T47D (cell line): ENCODE data around the gene GSK3B.

Experiments
- DNase-seq, 2 experiments: peaks; one replicate each; pipeline versions ENCODE4 v3.0.0 to v3.0.0-alpha.2; 2011 to 2012; ENCODE audit warnings: low read depth in 1 of 2, low spot score in 1 of 2
- JUND ChIP-seq: IDR thresholded peaks from 2 replicates; pipeline ENCODE4 v1.6.1; 2012; ENCODE audit warnings: low read depth
- in situ Hi-C: cut with HindIII; loops from 2 replicates; pipeline ENCODE4 v1.10.0; 2016; ENCODE audit warnings: low sequenced_read_pairs, low pct_unique_long_range_greater_than_20kb

The GSK3B gene

DNA sequence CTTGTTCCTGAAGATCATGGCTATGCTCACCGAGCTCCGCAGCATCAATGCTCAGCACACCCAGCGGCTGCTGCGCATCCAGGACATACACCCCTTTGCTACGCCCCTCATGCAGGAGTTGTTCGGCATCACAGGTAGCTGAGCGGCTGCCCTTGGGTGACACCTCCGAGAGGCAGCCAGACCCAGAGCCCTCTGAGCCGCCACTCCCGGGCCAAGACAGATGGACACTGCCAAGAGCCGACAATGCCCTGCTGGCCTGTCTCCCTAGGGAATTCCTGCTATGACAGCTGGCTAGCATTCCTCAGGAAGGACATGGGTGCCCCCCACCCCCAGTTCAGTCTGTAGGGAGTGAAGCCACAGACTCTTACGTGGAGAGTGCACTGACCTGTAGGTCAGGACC lies 277.2 kb downstream of the GSK3B start:
- no peak for TF ChIP-seq JUND
- DNase-seq = no peak
- in situ Hi-C loops = no loop called here

DNA sequence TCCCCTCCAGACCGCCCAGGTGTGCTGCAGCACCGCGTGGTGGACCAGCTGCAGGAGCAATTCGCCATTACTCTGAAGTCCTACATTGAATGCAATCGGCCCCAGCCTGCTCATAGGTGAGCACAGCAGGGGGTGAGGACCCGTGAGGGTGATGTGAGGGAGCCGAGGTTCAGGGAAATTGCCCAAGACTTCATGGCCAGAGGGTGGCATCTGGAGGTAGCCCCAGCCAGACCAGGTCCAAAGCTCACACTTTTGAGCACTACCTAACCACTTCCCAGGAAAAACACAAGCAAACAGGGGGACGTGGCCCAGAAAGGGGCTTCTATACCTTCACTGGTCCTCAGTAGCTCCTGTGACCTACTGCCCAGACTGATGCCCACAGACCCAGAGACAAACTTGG lies 278.5 kb downstream of the GSK3B start:
- in situ Hi-C loops = no loop called here
- DNase-seq = no peak
- TF ChIP-seq JUND = no peak

DNA sequence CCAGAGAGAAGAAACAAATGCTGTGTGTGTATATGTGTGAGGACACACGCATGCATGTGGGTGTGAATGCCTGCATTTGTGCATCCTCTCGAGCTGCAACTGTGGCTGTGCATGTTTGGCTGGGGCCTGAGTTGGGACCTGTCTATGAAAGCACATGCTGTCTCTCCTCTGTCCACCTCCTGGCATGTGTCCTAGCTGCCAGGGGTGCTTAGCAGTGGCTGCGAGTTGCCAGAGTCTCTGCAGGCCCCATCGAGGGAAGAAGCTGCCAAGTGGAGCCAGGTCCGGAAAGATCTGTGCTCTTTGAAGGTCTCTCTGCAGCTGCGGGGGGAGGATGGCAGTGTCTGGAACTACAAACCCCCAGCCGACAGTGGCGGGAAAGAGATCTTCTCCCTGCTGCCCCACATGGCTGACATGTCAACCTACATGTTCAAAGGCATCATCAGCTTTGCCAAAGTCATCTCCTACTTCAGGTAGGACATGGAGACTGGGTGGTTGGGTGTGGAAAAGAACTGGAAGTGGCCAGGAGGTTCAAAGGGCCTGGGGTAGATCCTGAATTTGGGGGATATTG lies 281.7 kb downstream of the GSK3B start:
- no peak for DNase-seq
- TF ChIP-seq JUND = no peak
- in situ Hi-C loops = no loop called here

DNA sequence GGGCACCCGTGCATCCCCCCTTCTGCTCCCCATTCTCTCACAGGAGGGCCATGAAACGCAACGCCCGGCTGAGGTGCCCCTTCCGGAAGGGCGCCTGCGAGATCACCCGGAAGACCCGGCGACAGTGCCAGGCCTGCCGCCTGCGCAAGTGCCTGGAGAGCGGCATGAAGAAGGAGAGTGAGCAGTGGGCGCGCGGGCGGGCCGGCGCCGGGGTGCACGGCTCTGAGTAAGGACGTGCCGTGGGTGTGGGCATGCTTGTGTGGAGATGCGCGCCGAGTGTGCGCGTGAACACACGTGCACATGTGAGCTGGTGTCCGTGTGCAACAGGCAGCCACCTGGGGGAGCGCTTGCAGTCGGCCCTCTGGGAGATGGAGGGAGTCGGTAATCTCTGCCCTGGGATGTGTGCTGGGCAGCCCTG lies 284.2 kb downstream of the GSK3B start:
- DNase-seq = no peak
- in situ Hi-C loops = no loop called here
- TF ChIP-seq JUND = no peak

DNA sequence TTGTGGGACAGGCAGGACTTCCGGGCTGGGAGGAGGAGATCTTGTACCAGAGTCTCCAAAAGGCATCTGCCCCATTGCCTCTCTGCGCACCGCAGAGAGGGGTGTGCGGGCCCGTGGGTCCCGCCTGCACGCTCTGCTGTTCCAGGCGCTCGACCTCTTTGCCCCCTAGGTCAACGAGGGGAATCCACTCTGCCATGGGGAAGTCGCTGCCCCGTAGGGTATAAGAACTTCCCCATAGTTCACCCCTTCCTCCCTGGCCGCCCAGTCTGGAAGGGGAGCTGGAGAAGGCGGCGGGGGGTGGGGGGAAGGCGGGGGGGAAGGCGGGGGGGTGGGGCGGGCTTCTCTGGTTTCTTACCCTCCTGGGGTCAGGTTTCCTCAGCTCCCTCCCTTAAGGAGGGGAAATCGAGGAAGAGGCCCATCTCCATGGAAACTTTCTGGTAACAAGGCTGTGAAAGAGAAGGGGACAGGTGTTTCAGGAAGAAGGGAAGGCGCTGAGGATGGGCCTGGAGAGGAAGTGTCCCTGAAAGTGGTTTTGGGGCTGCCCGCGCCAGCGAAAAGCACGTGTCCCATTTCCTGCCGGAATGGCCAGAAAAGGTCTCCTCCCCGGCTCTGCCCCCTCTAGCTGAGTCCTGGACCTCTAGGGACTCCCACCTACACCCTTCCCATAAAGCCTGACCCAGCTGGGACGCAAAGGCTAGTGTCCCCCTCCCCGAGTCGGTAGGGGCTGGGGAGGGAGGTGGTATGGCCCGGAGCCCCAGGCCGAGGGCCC lies 284.8 kb downstream of the GSK3B start:
- in situ Hi-C loops = no loop called here
- DNase-seq = no peak
- no peak for TF ChIP-seq JUND

DNA sequence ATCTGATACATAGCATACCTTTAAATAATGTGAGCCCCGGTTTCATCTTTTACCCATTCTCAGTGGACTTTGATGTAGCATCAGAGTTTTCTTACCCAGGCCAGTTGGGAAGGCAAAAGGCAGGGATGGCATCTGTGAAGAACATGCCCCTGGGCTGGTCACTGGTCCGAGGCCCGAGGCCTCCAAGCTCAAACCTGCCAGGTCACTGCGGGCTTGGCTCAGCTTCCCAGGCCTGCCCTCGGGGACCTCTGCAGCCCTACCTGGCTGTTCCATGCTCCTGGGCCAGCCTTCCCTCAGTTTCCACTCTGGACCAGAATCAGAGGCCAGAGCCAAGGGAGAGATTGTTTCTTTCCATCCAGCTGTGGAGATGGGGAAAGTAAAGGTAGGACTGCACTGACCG lies 285.4 kb downstream of the GSK3B start:
- in situ Hi-C loops = no loop called here
- no peak for TF ChIP-seq JUND
- no peak for DNase-seq

DNA sequence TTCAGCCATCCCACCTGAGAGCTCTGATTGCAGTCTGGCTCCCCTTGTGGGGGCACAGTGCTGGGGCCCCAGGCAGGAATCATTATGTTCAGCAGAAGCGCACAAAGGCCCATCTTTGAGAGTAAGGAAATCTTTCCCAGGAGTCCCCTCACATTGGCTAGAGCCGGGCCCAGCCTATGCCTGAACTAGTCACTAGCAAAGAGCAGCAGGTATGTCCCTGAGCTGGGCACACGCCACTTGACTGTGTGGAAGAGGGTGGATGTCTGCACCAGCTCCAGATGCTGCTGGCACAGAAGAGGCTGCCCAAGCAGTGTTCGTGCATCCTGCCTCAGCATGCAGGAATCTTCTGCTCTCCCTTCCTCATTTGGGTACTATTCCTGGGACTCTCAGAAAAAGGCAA lies 286.0 kb downstream of the GSK3B start:
- in situ Hi-C loops = no loop called here
- no peak for TF ChIP-seq JUND
- DNase-seq = no peak

DNA sequence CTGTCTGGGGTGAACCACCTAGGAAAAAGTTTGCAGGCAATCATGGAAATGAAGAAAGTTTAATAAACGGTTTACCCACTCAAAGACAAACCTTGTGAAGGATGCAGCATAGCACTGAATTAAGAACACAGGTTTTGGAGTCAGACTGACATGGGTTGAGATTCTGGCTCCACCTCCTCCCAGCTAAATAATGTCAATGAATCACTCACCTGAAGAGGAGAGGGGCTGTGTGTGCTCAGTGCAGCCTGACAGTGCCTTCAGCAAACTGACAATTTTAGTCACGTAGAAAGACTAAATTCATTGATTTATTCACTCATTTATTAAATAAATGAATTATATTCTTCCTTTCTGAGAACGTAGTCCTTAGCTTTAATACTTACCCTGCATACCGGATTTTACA lies 293.4 kb downstream of the GSK3B start:
- no peak for TF ChIP-seq JUND
- no peak for DNase-seq
- in situ Hi-C loops = no loop called here

DNA sequence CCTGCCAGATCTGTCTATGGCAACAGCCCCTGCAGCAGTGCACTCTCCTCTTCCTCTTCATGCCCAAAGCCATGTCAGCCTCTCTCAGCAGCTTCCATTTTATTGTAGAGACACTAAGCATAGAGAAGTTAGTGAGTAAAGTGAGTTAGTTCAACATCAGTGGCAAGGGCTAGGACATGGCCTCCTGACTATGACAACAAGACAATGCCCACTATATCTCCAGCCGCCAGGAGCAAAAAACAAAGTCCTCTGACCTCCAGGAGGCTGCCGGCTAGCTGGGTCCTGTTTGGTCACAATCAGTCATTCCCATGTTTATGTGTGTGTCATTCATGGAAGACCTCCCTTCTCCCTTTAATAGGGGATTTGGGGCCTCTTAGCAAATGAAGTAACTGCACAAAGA lies 297.5 kb downstream of the GSK3B start:
- in situ Hi-C loops = no loop called here
- no peak for DNase-seq
- no peak for TF ChIP-seq JUND

DNA sequence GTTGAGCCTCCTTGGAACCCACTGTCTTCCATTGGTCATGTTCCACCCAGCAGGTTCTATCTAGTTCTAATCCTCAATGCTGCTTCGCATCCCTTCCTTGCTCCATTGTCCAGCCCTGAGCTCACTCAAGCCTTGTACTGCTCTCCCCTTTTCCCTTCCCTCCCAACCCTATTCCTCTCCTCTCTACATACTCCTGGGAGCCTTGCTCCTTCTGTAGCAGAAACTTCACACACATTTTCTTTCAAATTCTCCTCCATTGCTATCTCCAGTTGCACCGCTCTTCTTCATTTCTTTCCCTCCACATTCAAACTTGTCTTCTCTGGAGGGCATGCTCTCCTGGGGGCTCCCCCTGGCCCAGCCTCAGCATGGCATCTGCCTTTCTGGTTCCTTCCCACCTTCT lies 297.9 kb downstream of the GSK3B start:
- in situ Hi-C loops = no loop called here
- no peak for TF ChIP-seq JUND
- no peak for DNase-seq

DNA sequence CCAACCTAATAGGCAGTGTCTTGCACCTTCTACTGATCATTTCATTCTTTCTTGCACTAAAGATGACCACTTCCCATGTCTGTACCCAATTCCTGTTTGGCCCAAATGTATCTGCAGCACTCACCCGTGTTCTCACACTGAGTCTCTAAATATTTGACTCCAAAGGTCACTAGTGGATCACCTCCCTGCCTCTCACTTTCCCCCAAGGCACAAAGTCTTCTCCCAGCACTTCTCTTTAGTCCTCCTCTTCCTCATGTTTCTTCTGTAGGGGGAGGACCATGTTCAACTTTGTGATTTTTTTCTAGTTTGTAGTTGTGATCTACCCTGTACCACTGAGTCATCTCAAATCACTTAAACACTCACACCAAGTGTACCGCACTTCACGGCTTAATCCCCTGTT lies 298.4 kb downstream of the GSK3B start:
- no peak for TF ChIP-seq JUND
- in situ Hi-C loops = no loop called here
- no peak for DNase-seq

DNA sequence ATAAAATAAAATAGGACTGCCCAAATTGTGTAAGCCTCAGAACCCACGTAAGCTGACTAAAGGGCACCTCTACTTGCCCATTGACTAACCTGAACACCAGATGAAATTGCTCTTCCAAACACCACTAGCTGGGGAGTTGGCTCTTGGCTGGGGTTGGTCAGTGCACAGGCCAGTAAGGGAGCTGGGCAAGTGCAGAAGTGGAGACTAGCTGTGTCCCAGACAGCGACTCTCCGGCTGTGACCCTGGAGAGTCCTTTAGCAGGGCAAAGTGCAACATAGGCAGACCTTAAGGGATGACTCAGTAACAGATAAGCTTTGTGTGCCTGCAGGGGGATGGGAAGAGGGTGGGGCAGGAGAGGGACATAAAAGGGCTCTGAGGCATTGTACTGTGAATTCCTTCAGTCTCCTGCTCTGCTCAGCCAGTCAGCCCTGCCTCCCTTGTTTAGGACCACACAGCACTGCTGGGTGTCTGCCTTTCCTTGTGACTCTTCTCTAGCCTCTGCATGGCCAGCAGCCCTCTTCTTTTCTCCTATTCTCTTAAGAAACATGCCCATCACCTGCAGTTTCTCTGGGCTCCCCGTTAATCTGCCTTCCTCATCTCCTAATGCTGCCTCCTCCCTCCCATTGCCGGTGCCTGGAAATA lies 299.2 kb downstream of the GSK3B start:
- DNase-seq = no peak
- no peak for TF ChIP-seq JUND
- in situ Hi-C loops = no loop called here

DNA sequence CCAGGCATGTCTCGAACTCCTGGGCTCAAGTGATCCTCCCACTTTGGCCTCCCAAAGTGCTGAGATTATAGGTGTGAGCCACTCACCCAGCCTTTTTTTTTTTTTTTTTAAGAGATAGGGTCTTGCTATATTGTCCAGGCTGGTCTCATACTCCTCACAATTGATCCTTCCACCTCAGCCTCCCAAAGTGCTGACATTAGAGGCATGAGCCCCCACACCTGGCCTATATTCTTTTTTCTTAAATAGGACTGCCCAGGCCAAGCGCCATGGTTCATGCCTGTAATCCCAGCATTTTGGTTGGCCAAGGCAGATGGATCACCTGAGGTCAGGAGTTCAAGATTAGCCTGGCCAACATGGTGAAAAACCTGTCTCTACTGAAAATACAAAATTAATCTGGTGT lies 299.8 kb downstream of the GSK3B start:
- no peak for TF ChIP-seq JUND
- in situ Hi-C loops = no loop called here
- DNase-seq = no peak
